OCI-LY7 (cell line): ENCODE results near the gene GP1BA. TPM values are rescaled to one million over a fixed set of nuclear protein-coding genes. Genes with fewer than 3 reads are reported as not detected.

Experiments used
- BruUV-seq: library from RNA; stranded (reverse); fragments of 400-500 nt; replicated peaks from 2 replicates; lab custom pipeline; 2021; lab: Mats Ljungman, UMichigan
- CTCF ChIA-PET: fragments of 300-600 bp; sonication (Branson Sonifier 250); formaldehyde crosslinking; loops from one replicate; lab custom pipeline; 2022; ENCODE audit warnings: antibody characterized with exemption; ENCODE audit not compliant: unreplicated experiment; lab: Charles Lee
- POLR2A ChIA-PET: fragments of 300-600 bp; sonication (Branson Sonifier 250); formaldehyde crosslinking; loops from one replicate; lab custom pipeline; 2022; ENCODE audit warnings: antibody characterized with exemption; lab: Charles Lee
- DNase-seq: peaks from one replicate; pipeline ENCODE4 v3.0.0-alpha.2; 2015; ENCODE audit warnings: low spot score
- H2AFZ ChIP-seq: fragments of 200-600 bp; sonication (generic), shearing (Covaris generic); 2 replicates; pipeline ENCODE4 v1.6.1; 2014; ENCODE audit warnings: mild to moderate bottlenecking, antibody characterized with exemption, low read length, moderate library complexity
- H3K27ac ChIP-seq: fragments of 200-600 bp; sonication (generic); 2 replicates; pipeline ENCODE4 v1.5.1; 2014; ENCODE audit warnings: mixed run types, low read depth, mild to moderate bottlenecking, moderate library complexity, low read length, inconsistent platforms; ENCODE audit not compliant: poor library complexity, severe bottlenecking
- H3K36me3 ChIP-seq: fragments of 200-600 bp; sonication (generic); 2 replicates; pipeline ENCODE4 v1.6.1; 2014; ENCODE audit warnings: mild to moderate bottlenecking, antibody characterized with exemption, low read length, moderate library complexity, mixed read lengths; ENCODE audit not compliant: insufficient read depth
- H3K4me1 ChIP-seq: fragments of 200-600 bp; sonication (generic); 2 replicates; pipeline ENCODE4 v1.5.1; 2014; ENCODE audit warnings: mild to moderate bottlenecking, low read length; ENCODE audit not compliant: insufficient read depth, poor library complexity, severe bottlenecking
- H3K4me2 ChIP-seq: fragments of 200-600 bp; sonication (generic); 2 replicates; pipeline ENCODE4 v1.6.1; 2014; ENCODE audit warnings: mild to moderate bottlenecking, low read length
- H3K4me3 ChIP-seq: fragments of 200-600 bp; sonication (generic); 2 replicates; pipeline ENCODE4 v1.5.1; 2014; ENCODE audit warnings: mild to moderate bottlenecking, low read depth, low read length; ENCODE audit not compliant: poor library complexity, severe bottlenecking
- H3K79me2 ChIP-seq: fragments of 200-600 bp; sonication (generic); 2 replicates; pipeline ENCODE4 v1.6.1; 2016; ENCODE audit warnings: low read depth, mild to moderate bottlenecking, low read length, moderate library complexity, mixed read lengths; ENCODE audit not compliant: insufficient read depth
- H3K9me2 ChIP-seq: fragments of 200-600 bp; sonication (generic); 2 replicates; pipeline ENCODE4 v1.6.1; 2016; ENCODE audit warnings: mild to moderate bottlenecking, low read length, mixed read lengths; ENCODE audit not compliant: insufficient read depth
- H3K9me3 ChIP-seq: fragments of 200-600 bp; sonication (generic); 2 replicates; pipeline ENCODE4 v1.6.1; 2014; ENCODE audit warnings: mild to moderate bottlenecking, mixed run types, low read length, mixed read lengths
- H4K20me1 ChIP-seq: fragments of 200-600 bp; sonication (generic); 2 replicates; pipeline ENCODE4 v1.6.1; 2014; ENCODE audit warnings: mild to moderate bottlenecking, antibody characterized with exemption, low read length, moderate library complexity, mixed read lengths; ENCODE audit not compliant: insufficient read depth
- EZH2phosphoT487 ChIP-seq: fragments of 200-600 bp; sonication (generic); IDR thresholded peaks from 2 replicates; pipeline ENCODE4 v1.6.1; 2018; ENCODE audit warnings: low read depth, borderline replicate concordance, mild to moderate bottlenecking, mixed run types, antibody characterized with exemption, low read length, moderate library complexity, mixed read lengths
- intact Hi-C: fragments of 100-400 bp; cut with micrococcal nuclease; formaldehyde crosslinking; loops from one replicate; pipeline ENCODE4 v1.10.0; 2022; ENCODE audit not compliant: unreplicated experiment
- total RNA-seq, 2 experiments: library from RNA; depleted of rRNA in 1 of 2; stranded (reverse); fragments of >200 nt in 1 of 2; shearing (Covaris generic) in 1 of 2; gene quantifications; 2 replicates each; pipeline ENCODE4 v1.2.3, GENCODE V29; 2014 to 2022
- TF ChIP-seq, protein P1 (sequence below): fragments of 200-600 bp; sonication (generic); conservative IDR thresholded peaks from 2 replicates; pipeline ENCODE4 v1.5.1; 2014; ENCODE audit warnings: mild to moderate bottlenecking, antibody characterized with exemption, low read length, moderate library complexity, mixed read lengths

The GP1BA gene
- total RNA-seq, 2 experiments from 2014 or later = not detected

DNA sequence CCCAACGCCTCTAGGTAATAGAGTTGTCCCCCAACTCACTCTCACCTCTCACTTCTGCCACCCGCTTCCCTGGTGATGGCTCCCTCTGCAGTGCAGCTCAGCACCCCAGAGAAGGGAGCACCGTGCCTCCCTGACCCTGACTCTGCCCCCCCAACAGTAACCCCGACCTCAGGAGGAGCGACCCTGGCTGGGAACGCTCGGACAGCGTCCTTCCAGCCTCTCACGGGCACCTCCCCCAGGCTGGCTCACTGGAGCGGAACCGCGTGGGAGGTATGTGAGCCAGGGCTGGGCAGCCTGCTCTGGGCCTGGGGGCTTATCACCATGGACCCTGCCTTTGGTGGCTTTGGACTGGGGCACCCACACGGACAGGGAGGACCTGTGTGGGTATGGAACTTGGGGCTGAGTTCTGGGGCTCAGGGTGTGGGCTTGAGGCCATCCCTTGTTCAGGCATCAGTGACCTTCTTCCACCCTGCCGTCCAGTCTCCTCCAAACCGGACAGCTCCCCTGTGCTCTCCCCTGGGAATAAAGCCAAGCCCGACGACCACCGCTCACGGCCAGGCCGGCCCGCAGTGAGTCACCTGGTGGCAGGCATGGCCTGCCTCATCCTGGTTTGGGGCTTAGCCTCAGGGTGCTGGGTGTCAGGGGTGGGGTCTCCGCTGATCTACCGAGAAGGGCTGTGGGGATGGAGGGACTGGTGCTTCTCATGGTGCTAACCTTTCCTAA, 39.4 kb upstream of the GP1BA start:
- ChIA-PET CTCF (no interaction called here), POLR2A (no interaction called here)
- Histone ChIP-seq H3K4me1 (no peaks in the 10 kb centered on the region), H3K9me3 (no peaks in the 10 kb centered on the region), H4K20me1 (no peaks in the 10 kb centered on the region), H3K27ac (no peak overlapping the region), H2AFZ (no peak overlapping the region), H3K4me2 (no peak overlapping the region), H3K9me2 (no peaks in the 10 kb centered on the region), H3K4me3 (no peak overlapping the region), H3K79me2 (no peaks in the 10 kb centered on the region), H3K36me3 (peaks cover 52% of the 10 kb centered on the region)
- TF ChIP-seq, protein P1, sequence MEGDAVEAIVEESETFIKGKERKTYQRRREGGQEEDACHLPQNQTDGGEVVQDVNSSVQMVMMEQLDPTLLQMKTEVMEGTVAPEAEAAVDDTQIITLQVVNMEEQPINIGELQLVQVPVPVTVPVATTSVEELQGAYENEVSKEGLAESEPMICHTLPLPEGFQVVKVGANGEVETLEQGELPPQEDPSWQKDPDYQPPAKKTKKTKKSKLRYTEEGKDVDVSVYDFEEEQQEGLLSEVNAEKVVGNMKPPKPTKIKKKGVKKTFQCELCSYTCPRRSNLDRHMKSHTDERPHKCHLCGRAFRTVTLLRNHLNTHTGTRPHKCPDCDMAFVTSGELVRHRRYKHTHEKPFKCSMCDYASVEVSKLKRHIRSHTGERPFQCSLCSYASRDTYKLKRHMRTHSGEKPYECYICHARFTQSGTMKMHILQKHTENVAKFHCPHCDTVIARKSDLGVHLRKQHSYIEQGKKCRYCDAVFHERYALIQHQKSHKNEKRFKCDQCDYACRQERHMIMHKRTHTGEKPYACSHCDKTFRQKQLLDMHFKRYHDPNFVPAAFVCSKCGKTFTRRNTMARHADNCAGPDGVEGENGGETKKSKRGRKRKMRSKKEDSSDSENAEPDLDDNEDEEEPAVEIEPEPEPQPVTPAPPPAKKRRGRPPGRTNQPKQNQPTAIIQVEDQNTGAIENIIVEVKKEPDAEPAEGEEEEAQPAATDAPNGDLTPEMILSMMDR = no peak
- no peak for TF ChIP-seq EZH2phosphoT487
- BruUV-seq = no TSS peak
- DNase-seq = no peak
- intact Hi-C loops = no loop called here

DNA sequence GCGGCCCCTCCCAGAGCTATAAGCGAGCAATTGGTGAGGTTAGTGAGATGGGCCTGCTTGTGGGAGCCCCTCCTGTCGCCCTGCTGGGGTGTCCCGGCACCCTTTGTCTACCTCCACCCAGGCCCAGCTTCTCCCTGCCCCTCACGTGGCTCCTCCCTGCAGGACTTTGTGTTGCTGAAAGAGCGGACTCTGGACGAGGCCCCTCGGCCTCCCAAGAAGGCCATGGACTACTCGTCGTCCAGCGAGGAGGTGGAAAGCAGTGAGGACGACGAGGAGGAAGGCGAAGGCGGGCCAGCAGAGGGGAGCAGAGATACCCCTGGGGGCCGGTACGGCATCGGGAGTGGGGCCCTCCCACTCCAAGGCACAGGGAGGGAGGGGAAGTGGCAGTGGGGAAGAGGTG, 38.8 kb upstream of the GP1BA start:
- Histone ChIP-seq H3K36me3 (peaks cover 51% of the 10 kb centered on the region), H3K4me3 (no peak overlapping the region), H3K9me2 (no peaks in the 10 kb centered on the region), H3K79me2 (no peaks in the 10 kb centered on the region), H3K27ac (no peak overlapping the region), H2AFZ (no peak overlapping the region), H3K9me3 (no peaks in the 10 kb centered on the region), H4K20me1 (no peaks in the 10 kb centered on the region), H3K4me2 (no peak overlapping the region), H3K4me1 (no peaks in the 10 kb centered on the region)
- ChIA-PET CTCF (no interaction called here), POLR2A (no interaction called here)
- BruUV-seq = no TSS peak
- no peak for DNase-seq
- intact Hi-C loops = no loop called here
- no peak for TF ChIP-seq EZH2phosphoT487
- TF ChIP-seq, protein P1 = no peak

DNA sequence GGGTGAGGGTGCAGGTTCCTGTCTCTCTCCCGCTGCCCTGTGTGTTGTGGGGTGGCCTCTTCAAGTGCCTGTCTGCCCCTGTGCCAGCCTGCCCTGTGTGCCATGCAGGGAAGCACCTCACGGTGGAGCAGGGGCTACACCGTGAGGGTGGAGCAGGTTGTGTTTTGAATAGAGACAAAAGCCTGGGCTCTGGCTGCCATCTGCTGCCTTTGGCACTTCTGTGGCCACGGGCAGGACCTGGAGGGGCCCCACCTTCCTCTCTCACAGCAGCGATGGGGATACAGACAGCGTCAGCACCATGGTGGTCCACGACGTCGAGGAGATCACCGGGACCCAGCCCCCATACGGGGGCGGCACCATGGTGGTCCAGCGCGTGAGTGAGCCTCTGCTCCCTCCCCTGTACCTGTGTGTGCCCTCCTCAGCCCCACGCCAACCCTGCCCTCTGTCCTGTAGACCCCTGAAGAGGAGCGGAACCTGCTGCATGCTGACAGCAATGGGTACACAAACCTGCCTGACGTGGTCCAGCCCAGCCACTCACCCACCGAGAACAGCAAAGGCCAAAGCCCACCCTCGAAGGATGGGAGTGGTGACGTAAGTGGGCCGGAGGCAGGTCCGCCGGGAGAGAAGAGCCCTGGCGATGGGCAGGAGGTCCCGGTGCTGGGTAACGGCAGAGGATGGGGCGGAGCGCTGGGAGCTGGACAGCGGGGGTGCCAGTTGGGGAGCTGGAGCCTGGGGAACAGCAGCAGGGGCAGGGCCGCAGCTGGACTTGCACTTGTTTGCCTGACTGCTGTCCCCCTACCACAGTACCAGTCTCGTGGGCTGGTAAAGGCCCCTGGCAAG, 38.1 kb upstream of the GP1BA start:
- H3K9me2 ChIP-seq = no peaks in the 10 kb centered on the region
- TF ChIP-seq EZH2phosphoT487 = no peak
- TF ChIP-seq, protein P1 = no peak
- no peak overlapping the region for H3K4me3 ChIP-seq
- CTCF ChIA-PET = no interaction called here
- DNase-seq = no peak
- intact Hi-C loops = no loop called here
- no peaks in the 10 kb centered on the region for H3K9me3 ChIP-seq
- no peak overlapping the region for H3K27ac ChIP-seq
- POLR2A ChIA-PET = no interaction called here
- H3K4me1 ChIP-seq = no peaks in the 10 kb centered on the region
- H2AFZ ChIP-seq = no peak overlapping the region
- H3K79me2 ChIP-seq = no peaks in the 10 kb centered on the region
- H3K36me3 ChIP-seq = peaks cover 48% of the 10 kb centered on the region
- H4K20me1 ChIP-seq = no peaks in the 10 kb centered on the region
- BruUV-seq = no TSS peak
- no peak overlapping the region for H3K4me2 ChIP-seq
